ENCODE measurements around the gene TRIM31.

Gene TRIM31, protein sequence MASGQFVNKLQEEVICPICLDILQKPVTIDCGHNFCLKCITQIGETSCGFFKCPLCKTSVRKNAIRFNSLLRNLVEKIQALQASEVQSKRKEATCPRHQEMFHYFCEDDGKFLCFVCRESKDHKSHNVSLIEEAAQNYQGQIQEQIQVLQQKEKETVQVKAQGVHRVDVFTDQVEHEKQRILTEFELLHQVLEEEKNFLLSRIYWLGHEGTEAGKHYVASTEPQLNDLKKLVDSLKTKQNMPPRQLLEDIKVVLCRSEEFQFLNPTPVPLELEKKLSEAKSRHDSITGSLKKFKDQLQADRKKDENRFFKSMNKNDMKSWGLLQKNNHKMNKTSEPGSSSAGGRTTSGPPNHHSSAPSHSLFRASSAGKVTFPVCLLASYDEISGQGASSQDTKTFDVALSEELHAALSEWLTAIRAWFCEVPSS

DNA sequence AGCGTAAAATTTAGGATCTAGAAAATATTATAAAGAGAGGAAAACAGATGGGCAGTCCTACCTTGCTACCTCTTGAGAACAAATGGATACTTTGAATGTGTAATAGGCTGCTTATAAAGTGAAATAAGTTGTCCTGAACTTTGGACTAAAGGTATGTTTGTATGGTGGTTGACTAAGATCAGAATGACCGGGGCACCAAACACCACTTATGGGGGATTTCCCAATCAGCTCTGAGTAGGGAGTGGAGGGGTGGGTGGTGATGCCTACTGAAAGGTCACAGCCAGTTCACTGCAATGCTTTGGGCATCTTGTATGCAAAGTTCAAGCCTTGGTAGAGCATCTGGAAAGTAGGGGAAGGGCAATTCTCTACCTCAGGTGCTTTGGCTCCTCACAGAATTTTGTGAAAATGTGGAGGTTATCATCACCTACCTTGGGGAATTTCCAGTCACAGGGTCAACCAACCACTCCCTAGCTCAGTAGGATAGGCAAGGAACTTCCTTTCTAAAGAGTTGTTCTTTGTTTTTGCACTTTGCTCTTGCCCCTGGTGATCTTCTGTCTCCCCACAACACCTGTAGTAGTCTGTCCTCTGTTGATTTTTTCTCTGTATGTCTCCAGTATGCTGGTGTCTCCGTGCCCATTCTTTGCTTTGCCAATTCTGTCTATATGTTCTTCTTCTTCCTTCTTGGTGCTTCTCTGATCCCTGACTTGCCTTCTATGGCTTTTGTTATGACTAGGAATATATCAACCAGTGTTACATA lies at the start of gene TRIM31:
TRIM31 (minus strand) TSS at position 88 of the 757 bp plus-strand sequence. CDS start 285 bp downstream, outside the sequence.
- no peak for DNase-seq (ENCODE audit: low read depth)

DNA sequence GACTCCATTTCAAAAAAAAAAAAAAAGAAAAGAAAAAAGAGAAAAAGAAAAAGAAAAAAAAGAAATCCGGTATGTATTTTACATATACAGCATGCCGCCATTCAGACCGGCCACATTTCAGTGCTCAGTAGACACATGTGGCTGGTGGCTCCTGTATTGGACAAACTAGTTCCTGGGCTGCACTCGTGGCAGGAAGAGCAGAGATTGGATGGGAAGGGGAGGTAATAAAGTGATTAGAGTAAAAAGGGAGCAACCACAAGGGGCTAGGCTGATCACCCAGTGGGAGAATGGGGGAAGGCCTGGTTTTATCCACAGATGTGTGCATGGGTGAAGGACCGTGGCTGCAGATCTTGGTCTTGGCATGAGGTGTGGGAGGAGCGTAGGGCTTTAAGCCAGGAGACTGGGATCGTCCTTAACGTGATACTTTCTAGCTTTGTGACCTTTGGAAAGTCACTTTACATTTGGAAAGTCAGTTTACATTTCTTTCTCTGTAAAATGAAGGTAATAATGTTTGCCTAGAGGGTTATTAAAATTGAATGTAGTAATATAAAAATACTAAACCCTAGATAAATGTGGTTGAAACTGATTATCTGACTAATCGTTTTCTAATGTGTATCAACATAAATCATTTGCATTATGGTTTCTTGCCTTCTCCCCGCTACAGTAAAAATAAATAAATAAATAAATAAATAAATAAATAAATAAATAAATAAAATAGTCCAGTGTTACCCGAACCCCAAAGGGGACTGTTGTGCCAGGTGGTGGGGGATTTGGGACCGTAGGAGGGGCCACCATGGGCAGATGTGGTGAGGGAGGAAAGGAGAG lies 49.6 kb upstream of the TRIM31 start:
- no peak for DNase-seq (ENCODE audit: low read depth)

DNA sequence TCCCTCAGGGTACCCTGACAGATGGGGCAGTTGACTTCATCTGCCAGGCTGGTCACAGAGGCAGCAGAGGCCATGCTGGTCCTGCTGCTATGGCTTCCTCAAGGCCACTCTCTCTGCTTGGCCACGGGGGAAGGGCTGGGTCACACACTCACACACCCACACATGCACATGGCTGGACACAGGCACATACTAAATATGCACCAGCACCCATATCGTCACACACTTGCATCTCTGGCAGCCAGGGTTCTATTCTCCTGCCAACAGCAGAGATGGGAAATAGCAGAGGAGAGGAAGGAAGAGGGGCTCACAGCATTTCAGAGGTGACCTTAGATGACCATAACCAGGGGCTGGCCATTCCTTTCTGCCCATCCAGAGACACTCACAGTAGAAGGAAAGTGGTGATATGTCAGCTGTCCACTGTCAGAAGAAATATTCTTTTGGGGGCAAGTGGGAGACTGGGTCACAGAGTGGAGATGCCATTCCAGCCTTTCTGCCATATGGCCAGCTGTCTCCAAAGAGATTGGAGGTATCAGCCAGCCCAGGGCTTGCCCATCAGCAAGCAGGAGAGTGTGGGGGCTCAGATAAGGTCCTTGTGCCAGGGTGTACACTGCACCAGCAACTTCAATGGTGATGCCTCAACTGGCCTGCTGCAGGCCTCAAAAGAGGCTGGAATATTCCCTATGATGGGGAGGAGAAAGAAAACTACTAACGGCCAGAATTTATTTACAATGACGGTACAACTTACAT lies 48.1 kb upstream of the TRIM31 start, which contains the start of gene TRIM10:
TRIM10 (minus strand) TSS at position 427 of the 747 bp plus-strand sequence; CDS start at position 74, 353 bp downstream.
- DNase-seq (ENCODE audit: low read depth): no peak

DNA sequence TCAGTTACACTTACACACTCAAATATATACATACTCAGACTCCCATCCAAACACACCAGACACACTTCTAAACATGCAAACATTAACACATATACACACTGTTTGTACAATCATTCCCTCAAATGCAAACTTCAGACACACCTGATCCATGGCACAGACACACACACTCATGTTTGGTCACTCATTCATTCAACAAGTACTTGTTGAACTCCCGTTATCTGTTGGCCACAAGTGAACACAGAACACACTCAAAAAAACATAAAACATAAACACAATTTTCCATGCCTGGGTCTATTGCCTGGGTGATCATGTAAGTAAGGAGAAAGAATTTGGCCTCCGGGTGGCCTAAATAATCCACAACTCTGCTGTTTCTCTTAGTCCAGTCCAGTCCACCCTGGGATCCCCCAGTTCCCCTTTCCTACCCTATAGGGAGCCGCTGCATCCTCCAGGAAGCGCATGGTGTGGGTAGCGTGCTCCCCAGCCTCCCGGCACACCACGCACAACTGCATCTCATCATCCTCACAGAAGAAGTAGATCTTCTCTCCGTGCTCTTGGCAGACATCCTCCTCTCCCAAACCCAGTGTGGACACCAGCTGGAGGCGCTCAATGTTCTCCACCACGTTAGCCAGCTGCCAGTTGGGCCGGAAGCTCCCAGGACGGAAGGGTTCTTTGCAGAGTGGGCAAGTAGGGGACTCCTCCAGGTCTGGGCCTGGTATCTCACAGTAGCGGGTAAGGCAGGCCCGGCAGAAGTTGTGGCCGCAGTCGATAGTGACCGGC lies 47.3 kb upstream of the TRIM31 start:
- DNase-seq (ENCODE audit: low read depth): no peak

DNA sequence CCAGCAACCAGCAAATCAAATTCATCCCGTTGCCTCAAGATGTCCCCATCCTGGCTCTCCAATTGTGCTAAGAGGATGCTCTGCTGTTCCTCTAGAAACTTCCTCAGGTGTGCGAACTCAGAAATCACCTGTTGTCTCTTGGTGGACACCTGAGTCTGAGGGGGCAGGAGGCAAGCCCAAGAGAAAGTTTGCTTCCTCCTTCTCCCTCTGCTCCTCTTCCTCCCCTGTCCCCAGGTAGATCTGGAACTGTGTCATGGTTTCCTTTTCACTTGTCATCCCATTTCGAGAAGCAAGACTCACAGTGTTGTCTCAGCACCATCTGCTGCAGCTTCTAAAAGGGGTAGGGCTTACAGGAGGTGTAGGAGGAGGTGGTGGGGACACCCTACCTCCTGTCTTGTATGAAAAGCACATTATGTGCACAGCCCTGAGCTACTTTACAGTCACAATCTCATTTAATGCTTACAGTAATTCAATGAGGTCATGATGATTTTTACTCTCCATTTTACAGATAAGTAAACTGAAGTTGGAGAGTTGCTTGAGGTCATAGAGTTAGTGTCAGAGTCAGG lies 45.7 kb upstream of the TRIM31 start:
- no peak for DNase-seq (ENCODE audit: low read depth)

DNA sequence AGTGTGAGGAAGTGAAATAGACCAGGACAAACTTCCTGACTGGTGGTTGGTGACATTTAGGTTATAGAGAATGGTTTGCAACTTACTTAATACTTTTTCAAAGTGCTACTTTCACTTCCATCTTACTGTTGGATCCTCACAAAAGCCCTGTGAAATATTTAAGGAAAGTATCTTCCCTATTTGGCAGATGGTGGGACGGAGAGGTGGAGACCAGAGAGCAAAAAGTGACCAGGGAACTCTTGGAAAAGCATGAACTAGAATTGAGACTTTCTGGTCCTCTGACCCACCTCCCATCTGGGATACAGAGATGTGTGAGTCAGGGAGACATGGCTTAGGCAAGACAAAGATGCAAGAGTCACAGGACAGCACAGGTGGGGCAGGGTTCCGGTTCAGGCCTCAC lies 45.1 kb upstream of the TRIM31 start:
- DNase-seq (ENCODE audit: low read depth): no peak

DNA sequence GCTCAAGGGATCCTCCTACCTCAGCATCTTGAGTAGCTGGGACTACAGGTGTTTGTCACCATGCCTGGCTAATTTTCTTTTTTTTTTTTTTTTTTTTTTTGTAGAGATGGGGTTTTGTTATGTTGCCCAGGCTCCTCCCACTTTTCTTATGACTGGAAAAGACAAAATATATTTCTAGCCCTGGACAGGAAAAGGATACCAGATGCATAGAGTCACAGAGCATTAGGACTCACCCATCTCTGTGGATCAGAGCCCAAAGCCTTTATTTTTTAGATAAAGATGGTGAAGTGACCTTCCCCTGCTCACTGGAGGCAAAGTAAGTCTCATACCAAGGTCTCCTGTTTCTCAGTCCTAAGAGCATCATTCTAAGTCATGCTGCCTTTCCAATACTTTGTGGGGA lies 44.7 kb upstream of the TRIM31 start:
- no peak for DNase-seq (ENCODE audit: low read depth)

DNA sequence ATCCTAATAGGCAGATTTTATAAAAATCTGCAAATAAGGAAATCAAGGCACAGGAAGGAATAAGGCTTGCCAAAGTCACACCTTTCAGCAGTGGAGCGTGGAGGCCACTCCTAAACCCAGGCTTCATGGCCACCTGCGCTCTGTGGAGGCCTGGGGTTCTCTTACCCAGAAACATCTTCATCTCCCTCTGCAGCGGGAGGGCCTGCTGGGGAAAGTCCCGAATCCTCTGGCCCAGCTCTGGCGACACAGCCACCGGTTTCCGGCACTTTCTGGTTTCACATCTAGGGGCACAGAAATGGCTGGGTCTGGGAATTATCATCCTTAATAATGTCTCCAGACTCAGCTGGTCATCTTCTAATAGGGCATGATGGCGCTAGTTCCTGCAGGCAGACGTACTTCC lies 43.9 kb upstream of the TRIM31 start:
- DNase-seq (ENCODE audit: low read depth): no peak

DNA sequence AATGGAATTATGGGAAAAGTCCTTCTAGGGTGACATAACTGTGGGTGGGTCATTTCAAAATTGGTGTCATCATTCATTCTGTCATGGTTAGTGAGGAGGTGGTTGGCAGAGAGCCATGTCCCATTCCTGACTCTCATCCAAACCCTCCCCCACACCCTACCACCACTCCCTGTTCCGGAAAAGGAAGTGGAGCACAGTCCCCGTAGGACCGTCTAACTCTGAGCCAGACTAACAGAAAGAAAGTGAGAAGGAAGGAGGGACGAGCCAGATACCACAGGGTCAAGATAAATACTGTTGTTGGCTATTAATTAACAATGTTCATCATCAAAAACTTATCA lies 43.3 kb upstream of the TRIM31 start:
- DNase-seq (ENCODE audit: low read depth): peak; percentile 69

DNA sequence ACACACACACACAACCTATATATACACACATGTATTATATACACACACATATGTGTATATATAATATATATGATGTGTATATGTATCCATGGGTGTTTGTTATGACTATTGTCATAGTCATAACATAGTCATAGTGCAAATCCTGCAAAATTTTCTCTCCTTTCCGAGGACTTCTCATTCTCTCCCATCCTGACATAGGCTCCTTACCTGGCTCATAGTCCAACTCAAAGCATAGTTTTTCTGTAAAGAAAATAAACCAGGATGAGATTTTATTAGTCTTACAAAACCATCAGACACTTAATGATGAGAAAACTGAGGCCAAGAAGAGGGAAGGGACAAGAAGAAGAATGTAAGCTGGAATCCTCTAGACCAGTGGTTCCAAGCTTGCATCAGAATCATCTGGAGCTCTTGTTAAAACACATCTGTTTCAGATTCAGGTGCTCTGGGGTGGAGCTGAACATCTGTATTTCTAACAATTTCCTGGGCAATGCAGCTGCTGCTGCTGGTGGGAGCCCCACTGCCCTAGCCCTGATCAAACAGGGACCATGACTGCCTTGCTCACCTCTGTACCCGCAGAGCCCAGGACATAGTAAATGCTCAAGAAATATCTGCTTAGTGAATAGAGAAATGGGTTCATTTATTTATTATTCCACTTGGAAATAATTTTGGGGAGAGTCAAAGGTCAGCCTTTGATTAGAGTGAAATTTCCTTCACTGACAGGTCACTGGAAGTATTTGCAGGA lies 42.8 kb upstream of the TRIM31 start:
- no peak for DNase-seq (ENCODE audit: low read depth)

DNA sequence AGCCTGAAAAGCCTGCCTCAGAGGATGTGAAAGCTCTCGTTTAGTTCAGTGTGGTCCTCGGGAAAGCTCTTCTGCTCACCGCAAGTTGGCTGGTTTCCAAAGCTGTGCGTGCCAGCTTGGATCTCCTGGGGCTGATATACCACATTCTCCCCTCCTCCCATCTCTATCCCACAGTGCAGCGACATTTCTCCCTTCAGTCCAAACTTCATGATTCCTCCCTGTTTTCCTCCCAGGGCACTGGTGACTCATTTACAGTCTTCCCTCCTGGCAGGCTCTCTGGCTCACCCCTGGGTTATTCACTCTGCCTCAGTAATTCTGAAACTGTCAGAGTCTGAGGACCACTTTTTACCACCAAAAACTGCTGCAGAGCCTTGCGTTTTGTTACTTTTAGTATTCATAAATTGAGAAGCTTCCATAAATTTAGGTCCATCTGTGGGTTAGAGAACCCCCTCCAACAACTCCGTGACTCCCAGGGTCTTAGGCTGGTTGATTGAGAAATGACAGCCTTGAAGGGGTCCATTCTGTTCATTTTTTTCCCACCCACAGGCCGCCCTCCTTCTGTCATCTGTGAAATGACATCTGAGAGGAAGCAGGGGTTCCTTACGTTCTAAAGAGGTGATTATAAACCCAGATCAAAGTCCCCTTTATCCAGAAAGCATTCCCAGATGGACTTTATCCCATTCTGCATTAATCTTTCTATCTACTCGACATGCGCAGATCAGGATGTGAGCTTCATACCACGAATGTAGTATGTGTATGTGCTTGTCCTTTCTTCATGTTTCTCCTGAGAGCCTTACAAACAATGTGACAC lies 42.0 kb upstream of the TRIM31 start:
- DNase-seq (ENCODE audit: low read depth): peak; percentile 92

DNA sequence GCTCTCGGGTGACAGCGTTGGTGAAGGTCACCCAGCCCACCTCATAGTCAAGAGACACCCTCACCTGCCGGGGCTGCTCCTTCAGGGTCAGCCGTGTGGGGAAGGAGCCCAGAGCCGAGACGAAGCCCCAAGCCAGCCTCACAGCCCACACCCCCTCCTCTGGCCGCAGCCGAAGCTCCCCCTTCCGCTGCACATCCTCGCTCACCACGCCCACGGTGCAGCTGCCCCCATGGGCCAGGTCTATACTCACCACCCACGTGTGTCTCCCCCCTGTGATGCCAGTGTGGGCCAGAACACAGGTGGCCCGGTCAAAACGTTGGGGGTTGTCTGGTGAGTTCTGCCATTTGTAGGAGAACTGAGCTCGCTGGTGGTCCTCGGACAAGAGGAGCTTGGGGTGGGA lies 41.2 kb upstream of the TRIM31 start:
- no peak for DNase-seq (ENCODE audit: low read depth)

DNA sequence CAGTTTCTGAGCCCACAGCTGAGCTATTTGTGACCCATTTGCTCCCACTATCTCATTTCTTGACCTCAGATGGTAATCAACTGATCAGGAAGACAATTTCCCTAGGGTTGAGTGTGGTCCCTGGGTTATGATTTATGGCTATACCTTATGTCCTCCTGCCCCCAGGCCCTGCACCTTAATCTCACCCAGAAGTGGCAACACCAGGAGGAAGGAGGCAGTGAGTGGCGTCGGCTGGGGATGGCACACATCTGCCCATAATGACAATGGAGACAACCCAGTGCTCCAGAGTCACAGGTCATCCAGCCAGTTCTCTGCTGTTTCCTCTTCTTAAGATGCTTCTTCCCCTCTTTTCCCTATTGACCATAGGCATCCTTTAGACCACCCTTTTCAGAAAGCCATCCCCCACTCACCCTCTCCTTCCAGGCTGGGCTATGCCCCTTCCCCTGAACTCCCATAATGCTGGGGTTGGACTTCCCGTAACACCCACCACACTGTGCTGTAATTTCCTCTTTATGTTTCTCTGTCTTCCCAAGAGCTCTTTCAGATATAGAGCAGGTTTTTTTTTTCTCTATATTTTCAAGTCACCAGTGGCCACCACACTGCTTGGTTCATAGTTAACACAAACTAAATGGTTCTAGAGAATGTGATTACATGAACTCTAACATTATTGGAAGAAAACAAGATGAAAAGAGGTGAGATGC lies 40.2 kb upstream of the TRIM31 start:
- DNase-seq (ENCODE audit: low read depth): no peak

DNA sequence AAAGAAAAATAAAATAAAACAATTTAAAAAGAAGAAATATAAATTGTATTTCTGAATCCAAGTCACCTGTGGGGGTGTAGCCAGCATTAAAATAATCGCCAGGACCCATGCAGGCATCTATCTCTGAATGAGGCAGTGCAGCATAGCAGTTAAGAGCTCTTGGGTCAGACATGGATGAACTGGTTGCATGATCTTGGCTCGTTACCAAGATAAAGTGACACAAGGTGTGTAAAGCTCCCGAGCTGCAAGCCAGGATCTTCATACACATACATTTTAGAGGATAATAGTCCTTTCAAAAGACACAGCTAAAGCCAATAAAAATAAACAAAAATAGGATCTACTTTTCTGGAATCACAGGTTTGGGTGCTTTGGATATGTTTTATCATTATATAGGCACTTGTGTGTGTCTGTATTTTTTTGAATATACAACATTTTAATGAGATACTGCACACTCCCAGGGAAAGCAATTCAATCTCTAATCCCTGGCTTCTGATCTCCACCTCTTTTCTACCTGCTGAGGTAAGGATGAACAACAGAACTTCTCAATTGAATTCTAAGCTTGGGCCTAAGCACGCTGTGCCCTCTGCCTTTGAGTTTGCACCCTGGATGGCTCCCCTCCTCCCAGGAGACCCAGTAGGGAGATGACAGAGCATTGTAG lies 39.3 kb upstream of the TRIM31 start:
- no peak for DNase-seq (ENCODE audit: low read depth)

DNA sequence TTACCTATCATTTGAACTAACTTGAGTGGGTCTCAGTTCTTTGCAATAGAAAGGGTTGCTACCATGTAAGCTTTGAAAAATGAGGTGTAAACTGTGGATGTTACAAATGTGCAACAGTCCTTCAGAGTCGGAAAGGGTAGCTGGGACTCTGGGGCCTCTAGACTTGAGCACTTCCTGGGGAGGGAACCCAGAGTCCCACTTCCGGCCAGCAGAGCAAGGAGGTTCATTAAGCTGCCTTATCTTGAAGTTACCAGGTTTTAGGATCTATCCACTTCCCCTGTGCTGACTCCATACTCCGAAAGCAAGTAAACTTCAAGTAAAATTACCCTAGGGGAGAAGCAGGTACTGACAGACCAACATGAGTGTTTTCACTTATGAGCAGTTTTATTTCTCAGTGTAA lies 38.7 kb upstream of the TRIM31 start:
- DNase-seq (ENCODE audit: low read depth): no peak

DNA sequence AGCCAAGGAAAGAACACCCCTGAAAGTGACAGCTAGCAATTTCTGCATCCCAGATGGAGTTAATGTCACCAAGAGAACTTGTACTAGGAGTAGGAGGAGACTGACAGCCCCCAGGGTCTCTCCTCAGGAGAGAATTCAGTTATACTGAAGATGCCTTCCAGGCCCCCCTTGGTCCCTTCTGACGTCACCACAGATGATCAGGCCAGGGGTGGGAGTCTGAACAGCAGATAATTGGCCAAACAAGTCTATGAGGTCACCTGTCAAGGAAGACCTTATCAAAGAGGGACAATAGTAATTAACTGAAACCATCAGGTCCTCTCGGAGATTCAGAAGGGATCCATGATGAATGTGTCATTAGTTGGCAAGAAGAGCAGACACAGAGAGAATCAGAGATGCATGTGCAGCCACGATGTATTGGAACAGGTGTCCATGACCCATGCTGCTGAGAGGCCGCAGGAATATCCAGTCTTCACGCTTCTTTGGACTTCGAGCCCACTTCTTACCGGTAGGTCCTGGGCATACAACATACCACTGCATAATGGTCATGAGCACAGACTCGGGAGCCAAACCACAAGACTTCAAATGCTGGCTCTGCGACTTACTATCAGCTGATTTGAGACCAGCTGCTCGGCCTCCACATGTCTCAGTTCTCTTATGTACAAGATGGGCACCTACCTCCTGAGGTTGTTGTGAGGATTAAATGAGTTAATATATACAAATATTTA lies 37.9 kb upstream of the TRIM31 start:
- DNase-seq (ENCODE audit: low read depth): no peak
